Ishikawa (cell line): ENCODE data around the gene CD82.

Experiments
- EP300 ChIP-seq: IDR thresholded peaks from 2 replicates; pipeline ENCODE4 v1.6.1; 2012; ENCODE audit warnings: borderline replicate concordance
- RAD21 ChIP-seq: IDR thresholded peaks from 2 replicates; pipeline ENCODE4 v1.6.1; 2012; ENCODE audit warnings: low read depth
- TAF1 ChIP-seq: IDR thresholded peaks from 2 replicates; pipeline ENCODE4 v1.6.1; 2012; ENCODE audit warnings: low read depth, mild to moderate bottlenecking
- YY1 ChIP-seq: IDR thresholded peaks from 2 replicates; pipeline ENCODE4 v1.6.1; 2012; ENCODE audit warnings: low read depth

DNA sequence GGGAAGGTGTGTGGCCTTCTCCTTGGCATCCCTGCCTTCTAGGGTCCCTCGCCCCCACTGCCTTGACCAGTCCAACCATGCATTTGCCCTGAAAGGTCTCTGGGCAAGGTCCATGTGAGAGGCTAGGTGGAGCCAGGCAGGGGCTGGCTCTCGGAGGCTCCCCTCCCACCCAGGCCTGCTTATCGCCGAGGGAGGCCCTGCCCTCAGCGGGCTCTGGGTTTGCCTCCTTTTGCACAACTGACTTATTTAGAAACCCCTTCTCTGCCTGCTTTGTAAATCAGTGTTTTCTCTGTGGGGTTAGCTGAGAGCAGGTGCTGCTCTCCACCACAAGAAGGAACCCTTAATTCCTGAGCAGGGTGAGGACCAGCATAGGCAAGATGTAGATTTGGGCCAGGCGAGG lies 47.7 kb downstream of the CD82 start:
- TF ChIP-seq EP300 (no peak), RAD21 (no peak), TAF1 (no peak), YY1 (no peak)
